Endodermal cell (in vitro differentiated cells): ENCODE results near the gene NUDT22. TPM values are rescaled to one million over a fixed set of nuclear protein-coding genes. Genes with fewer than 3 reads are reported as not detected.

Experiments used
- DNase-seq: peaks from one replicate; pipeline ENCODE4 v3.0.0-alpha.2; 2017
- H3K27ac ChIP-seq: 2 replicates; pipeline ENCODE4 v1.5.1; 2013; ENCODE audit warnings: mild to moderate bottlenecking, low read depth, low read length, moderate library complexity
- H3K27me3 ChIP-seq: 2 replicates; pipeline ENCODE4 v1.6.1; 2013; ENCODE audit warnings: mild to moderate bottlenecking, low read length, moderate library complexity; ENCODE audit not compliant: insufficient read depth, control insufficient read depth, poor library complexity, severe bottlenecking
- H3K36me3 ChIP-seq: 2 replicates; pipeline ENCODE4 v1.7.0; 2013; ENCODE audit warnings: mild to moderate bottlenecking, low read length, moderate library complexity; ENCODE audit not compliant: control insufficient read depth, insufficient read depth
- H3K4me1 ChIP-seq: one replicate; pipeline ENCODE4 v1.7.0; 2013; ENCODE audit warnings: low read length; ENCODE audit not compliant: control insufficient read depth, insufficient read depth
- H3K4me3 ChIP-seq: 2 replicates; pipeline ENCODE4 v1.5.1; 2013; ENCODE audit warnings: mild to moderate bottlenecking, low read length, moderate library complexity
- H3K9ac ChIP-seq: 2 replicates; pipeline ENCODE4 v1.6.1; 2013; ENCODE audit warnings: mild to moderate bottlenecking, low read length, moderate library complexity; ENCODE audit not compliant: poor library complexity, severe bottlenecking; ENCODE audit errors: extremely low read depth
- H3K9me3 ChIP-seq: 2 replicates; pipeline ENCODE4 v1.6.1; 2013; ENCODE audit warnings: mild to moderate bottlenecking, low read length, moderate library complexity; ENCODE audit not compliant: control insufficient read depth
- H3K27ac Mint-ChIP-seq: 2 replicates; pipeline ENCODE4 v1.8.0; 2020; ENCODE audit warnings: mixed read lengths
- H3K27me3 Mint-ChIP-seq: 2 replicates; pipeline ENCODE4 v1.8.0; 2021; ENCODE audit warnings: mild to moderate bottlenecking, mixed read lengths; ENCODE audit not compliant: insufficient read depth
- H3K36me3 Mint-ChIP-seq: 2 replicates; pipeline ENCODE4 v1.8.0; 2020; ENCODE audit warnings: low read depth, mixed read lengths
- H3K4me1 Mint-ChIP-seq: 2 replicates; pipeline ENCODE4 v1.8.0; 2020; ENCODE audit warnings: mixed read lengths
- H3K4me3 Mint-ChIP-seq: 2 replicates; pipeline ENCODE4 v1.8.0; 2020; ENCODE audit warnings: mild to moderate bottlenecking, moderate library complexity, mixed read lengths
- H3K9me3 Mint-ChIP-seq: 2 replicates; pipeline ENCODE4 v1.8.0; 2020; ENCODE audit warnings: mild to moderate bottlenecking, mixed read lengths
- CTCF ChIP-seq: fragments of 200-600 bp; sonication (generic); conservative IDR thresholded peaks from 2 replicates; pipeline ENCODE4 v1.5.0; 2021; ENCODE audit warnings: antibody characterized with exemption, mild to moderate bottlenecking
- WGBS, 2 experiments: methylation state at CpG; one replicate each; pipeline versions ENCODE4 v1.1.5 to v1.1.7; 2013; ENCODE audit warnings: missing lambda C conversion rate in 2 of 2, mixed read lengths in 1 of 2; ENCODE audit not compliant: insufficient coverage in 1 of 2, insufficient read length in 1 of 2; 5-methylcytosine and 5-hydroxymethylcytosine counted together
- total RNA-seq, 2 donors: library from RNA; stranded (reverse); fragmentation: NEBNext Ultra II Directional in 1 of 2; extraction: Animal tissue kit (Norgen Biotek cat#: 25700) in 1 of 2; gene quantifications; 2 replicates in 1 of 2; 3 replicates in 1 of 2; pipeline ENCODE4 v1.2.1, GENCODE V29; 2021

NUDT22 gene
- total RNA-seq, 2 donors from 2014 or later = 54.4 to 55.9 TPM

- H3K27ac Mint-ChIP-seq = no peak overlapping the region
- H3K4me1 ChIP-seq = peaks cover 4% of the 10 kb centered on the region
- peak overlapping the region; percentile 89 for H3K27ac ChIP-seq
- peaks cover 6% of the 10 kb centered on the region for H3K4me1 Mint-ChIP-seq
- peaks cover 25% of the 10 kb centered on the region for H3K36me3 ChIP-seq
- DNase-seq = no peak
- no peaks in the 10 kb centered on the region for H3K27me3 Mint-ChIP-seq
- H3K9me3 Mint-ChIP-seq = no peaks in the 10 kb centered on the region
- H3K27me3 ChIP-seq = no peaks in the 10 kb centered on the region
- H3K9me3 ChIP-seq = no peaks in the 10 kb centered on the region
- no peak overlapping the region for H3K4me3 Mint-ChIP-seq
- no peak overlapping the region for H3K9ac ChIP-seq
- TF ChIP-seq CTCF = no peak
- H3K4me3 ChIP-seq = no peak overlapping the region
- 2 to 3% methylated on average over 22 to 48 of the region's 48 CpGs for WGBS, 2 experiments
- peaks cover 19% of the 10 kb centered on the region for H3K36me3 Mint-ChIP-seq
These were observed 39.4 kb upstream of the NUDT22 start for GRCh38 chr11:64186492-64187165.

GRCh38 chr11:64192434-64192833 is 33.6 kb upstream of the NUDT22 start:
- Mint-ChIP-seq H3K9me3 (no peaks in the 10 kb centered on the region), H3K27me3 (no peaks in the 10 kb centered on the region), H3K4me3 (no peak overlapping the region), H3K4me1 (no peaks in the 10 kb centered on the region), H3K27ac (peak overlapping the region; percentile 39), H3K36me3 (peaks cover 71% of the 10 kb centered on the region)
- peaks cover 79% of the 10 kb centered on the region for H3K36me3 ChIP-seq
- H3K4me1 ChIP-seq = no peaks in the 10 kb centered on the region
- H3K27me3 ChIP-seq = no peaks in the 10 kb centered on the region
- no peaks in the 10 kb centered on the region for H3K9me3 ChIP-seq
- no peak overlapping the region for H3K27ac ChIP-seq
- 95 to 97% methylated on average over 4 to 5 of the region's 5 CpGs for WGBS, 2 experiments
- TF ChIP-seq CTCF = no peak
- H3K9ac ChIP-seq = no peak overlapping the region
- no peak for DNase-seq
- no peak overlapping the region for H3K4me3 ChIP-seq

- Mint-ChIP-seq H3K4me3 (no peak overlapping the region), H3K9me3 (no peaks in the 10 kb centered on the region), H3K27me3 (no peaks in the 10 kb centered on the region), H3K27ac (no peak overlapping the region), H3K4me1 (no peaks in the 10 kb centered on the region), H3K36me3 (peaks cover 78% of the 10 kb centered on the region)
- Histone ChIP-seq H3K36me3 (peaks cover 90% of the 10 kb centered on the region), H3K9ac (no peak overlapping the region), H3K4me1 (no peaks in the 10 kb centered on the region), H3K4me3 (no peak overlapping the region), H3K27me3 (no peaks in the 10 kb centered on the region), H3K27ac (no peak overlapping the region), H3K9me3 (no peaks in the 10 kb centered on the region)
- 96 to 97% methylated on average over 9 of the region's 9 CpGs for WGBS, 2 experiments
- TF ChIP-seq CTCF = no peak
- no peak for DNase-seq
These were observed 29.4 kb upstream of the NUDT22 start for GRCh38 chr11:64196626-64197025.
